NCI-H1930 (cell line): ENCODE data around the gene PACSIN1.
"Not testable (repeated sequence)": the region's sequence is repeated elsewhere in the genome, so short reads cannot be mapped to it uniquely, and the experiment has no call there.

ENCODE experiments used
- DNase-seq, 2 experiments: peaks; one replicate each; lab custom pipeline; 2025; lab: John Stamatoyannopoulos, UW

PACSIN1 gene

DNA sequence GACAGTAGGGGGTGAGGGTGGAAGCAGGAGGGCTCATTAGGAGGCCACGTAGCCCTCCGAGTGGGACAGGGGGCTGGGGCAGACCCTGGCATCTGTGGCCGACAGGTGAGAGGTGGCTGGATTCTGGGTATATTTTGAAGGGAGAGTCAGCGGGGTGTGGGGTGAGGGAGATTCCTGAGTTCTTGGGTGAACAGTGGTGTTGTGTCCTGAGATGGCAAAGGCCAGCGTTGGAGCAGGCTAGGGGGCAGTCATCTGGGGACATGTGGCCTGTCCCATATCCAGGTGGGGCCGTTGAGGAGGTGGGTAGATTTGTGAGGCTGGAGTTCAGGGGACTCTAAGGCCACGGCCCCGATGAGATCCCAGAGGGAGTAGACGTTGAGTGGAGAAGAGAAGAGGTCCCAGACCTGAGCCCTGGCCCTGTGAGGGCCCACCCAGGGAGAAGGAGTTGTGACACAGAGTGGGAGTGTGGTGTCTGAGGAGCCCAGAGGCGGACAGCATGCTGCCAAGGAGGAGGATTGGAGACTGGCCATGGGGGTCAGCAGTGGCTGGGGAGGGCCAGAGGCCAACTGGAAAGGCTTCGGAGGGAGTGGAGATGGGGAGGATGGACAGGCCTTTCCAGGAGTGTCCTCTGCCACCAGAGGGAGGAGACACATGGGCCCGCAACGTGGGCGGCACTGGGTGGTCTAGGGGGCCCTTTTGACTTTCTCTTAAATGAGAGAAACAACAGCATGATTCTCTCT, 19.6 kb downstream of the PACSIN1 start:
- DNase-seq, result no peak

GRCh38 chr6:34486106-34486740, 20.3 kb downstream of the PACSIN1 start:
- no peak for DNase-seq

DNA sequence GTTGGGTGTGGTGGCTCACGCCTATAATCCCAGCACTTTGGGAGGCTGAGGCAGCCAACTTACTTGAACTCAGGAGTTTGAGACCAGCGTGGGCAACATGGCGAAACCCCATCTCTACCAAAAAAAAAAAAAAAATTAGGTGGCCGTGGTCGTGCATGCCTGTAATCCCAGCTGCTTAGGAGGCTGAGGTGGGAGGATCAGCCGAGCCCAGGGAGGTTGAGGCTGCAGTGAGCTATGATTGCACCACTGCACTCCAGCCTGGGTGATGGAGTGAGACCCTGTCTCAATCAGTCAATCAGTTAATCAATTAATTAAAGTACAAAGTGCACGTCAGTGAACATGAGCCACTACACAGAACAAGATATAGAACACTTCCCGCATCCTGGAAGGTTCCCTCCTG, 21.0 kb downstream of the PACSIN1 start:
- DNase-seq, result not testable (repeated sequence)

DNA sequence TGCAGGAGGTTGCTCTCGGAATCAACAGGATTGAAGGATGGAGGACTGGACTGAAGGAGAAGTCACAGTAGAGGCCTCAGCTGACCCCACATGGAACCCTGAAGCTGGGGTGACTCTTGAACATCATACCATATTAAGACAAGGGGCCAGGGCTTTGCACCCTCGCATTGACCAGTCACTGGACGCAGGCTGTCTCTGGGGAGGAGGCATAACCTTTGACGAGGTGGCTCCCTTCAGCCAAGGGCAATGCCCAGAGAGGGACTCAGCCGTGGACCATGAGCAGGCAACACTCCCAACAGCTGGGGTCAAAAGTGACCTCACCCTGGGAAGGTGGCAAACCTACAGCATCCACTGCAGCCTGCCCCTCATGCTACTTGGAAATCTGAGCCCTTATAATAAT, 21.7 kb downstream of the PACSIN1 start:
- DNase-seq, result no peak

- DNase-seq, result no peak
Observed at GRCh38 chr6:34489207-34489805, 23.4 kb downstream of the PACSIN1 start.

- DNase-seq, result peak in 1 of 2 experiments; percentile 21
Observed at GRCh38 chr6:34490390-34491090, 24.7 kb downstream of the PACSIN1 start.

DNA sequence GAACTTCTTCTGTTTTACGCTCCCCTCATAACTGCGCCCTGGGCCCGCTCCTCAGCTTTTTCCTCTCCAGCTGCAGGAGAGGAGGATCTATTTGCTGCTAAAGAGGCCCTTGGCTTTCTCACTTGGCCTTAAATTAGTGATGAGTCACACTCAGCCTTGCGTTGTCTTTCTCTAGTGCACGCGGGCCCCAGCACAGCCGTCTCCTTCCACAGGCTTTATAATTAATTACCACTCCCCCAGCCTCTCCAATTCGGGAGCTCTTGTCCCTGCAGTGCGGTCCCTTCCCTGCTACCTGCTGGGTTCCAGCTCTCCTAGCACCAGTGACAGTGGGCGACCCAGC, 25.2 kb downstream of the PACSIN1 start:
- DNase-seq, result peak in 1 of 2 experiments; percentile 30

GRCh38 chr6:34493344-34493743, 27.5 kb downstream of the PACSIN1 start:
- no peak for DNase-seq

GRCh38 chr6:34494973-34495372, 29.1 kb downstream of the PACSIN1 start:
- DNase-seq, result no peak

GRCh38 chr6:34496103-34496685, 30.3 kb downstream of the PACSIN1 start:
- DNase-seq, result peak; percentile 74 to 80

- no peak for DNase-seq
Observed at GRCh38 chr6:34497411-34497810, 31.5 kb downstream of the PACSIN1 start.

DNA sequence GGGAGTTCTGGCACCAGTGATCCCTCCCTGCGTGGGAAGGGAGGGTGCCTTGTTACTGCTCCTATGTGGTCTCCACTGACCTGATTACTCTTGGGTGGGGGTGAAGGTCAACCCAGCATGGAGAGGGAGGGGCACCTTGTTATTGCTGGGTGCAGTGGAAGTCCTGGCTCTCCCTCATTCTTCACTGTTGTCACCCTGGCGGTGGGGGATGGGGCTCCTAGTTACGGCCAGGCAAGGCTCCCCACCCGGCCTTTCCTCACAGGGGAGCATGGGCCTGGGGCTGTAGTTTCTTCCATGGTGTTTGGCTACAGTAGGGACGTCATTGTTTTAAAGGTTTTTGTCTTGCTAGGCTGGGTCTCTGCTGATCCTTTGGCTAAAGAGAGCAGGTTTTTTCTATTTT, 40.8 kb downstream of the PACSIN1 start:
- DNase-seq, result no peak

GRCh38 chr6:34508425-34508824, 42.5 kb downstream of the PACSIN1 start:
- DNase-seq, result no peak

GRCh38 chr6:34509782-34510181, 43.9 kb downstream of the PACSIN1 start:
- DNase-seq, result no peak

DNA sequence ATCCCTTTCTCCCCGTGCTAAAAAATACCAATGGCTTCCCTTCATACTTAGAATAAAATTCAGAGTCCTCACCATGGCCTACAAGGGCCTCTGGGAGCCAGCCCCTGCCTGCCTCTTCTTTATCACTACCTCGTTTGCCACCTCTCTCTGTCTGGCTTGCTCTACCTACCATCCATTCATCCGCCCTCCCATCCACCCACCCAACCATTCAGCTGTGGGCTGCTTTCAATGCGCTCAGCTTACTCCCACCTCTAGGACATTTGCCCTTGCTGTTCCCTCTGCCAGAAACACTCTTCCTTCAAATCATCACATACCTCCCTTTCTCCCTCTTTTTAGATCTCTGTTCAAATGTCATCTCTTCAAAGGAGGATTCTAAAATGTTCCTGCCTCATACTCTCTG, 44.4 kb downstream of the PACSIN1 start:
- no peak for DNase-seq

DNA sequence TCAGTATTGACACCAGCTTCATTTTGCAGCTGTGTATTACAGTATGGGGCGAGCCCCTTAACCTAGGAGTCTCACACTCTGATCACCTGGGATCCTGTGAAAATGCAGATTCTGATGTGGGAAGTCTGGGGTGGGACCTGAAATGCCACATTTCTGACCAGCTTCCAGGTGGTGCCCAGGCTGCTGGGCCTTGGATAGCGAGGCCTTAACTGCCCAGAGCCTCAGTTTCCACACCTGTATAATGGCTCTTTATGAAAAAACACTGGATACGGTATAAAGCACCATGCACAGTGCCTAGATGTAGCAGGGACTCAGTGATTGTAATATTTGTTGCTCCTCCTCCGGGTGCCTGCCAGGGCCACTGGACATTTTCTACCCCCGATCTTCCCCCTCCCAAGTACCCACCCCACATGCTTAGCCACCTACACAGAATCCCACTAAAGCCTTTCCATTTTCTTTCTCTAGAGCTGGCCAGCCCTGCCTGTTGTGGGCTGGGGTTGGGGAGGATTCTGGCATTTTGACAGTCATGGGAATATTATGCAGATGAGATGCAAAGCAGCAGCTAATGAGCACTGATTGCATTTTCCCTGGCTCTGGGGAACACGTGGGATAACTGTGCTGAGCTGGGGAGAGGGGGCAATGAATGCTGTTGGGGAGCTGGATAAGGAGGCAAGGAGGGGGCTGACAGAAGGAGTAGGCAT, 45.5 kb downstream of the PACSIN1 start:
- DNase-seq, result no peak

DNA sequence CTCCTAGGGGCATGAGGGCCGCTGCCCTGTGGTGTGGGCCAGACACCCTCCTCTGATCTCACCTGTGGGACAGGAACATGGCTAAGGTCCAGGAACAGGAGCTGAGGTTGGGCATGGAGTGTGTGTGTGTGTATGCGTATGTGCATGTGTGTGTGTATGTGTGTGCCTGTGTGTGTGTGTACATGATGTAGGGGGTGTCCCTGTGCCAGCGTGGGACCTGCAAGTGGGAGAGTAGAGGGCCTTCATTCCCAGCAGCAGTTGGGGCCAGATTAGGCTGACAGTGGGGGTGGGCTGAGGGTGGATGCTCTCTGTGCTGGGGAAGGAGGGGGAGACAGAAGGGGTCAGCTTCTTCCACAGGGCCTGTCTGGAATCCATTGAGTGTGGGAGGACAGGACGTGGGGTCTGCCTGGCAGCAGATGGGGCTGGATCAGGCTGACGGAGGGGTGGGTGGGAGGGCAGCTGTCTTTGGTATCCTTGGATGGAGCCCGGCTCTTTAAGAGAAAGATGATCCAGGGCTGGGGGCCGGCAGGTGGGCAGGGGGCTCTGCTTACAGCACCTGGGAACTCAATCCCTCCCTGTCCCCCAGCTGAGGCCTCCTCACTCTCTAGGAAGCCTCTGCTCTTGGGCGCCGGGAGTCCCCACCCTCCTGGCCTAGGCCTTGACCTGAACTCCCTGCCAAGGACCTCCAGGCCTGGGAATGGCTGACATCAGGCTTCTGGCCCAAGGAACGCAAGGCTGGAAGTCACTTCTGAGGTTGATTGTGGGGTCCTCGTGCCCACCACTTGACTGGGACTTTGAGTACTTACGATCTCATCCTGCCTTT, 46.2 kb downstream of the PACSIN1 start:
- DNase-seq, result no peak

DNA sequence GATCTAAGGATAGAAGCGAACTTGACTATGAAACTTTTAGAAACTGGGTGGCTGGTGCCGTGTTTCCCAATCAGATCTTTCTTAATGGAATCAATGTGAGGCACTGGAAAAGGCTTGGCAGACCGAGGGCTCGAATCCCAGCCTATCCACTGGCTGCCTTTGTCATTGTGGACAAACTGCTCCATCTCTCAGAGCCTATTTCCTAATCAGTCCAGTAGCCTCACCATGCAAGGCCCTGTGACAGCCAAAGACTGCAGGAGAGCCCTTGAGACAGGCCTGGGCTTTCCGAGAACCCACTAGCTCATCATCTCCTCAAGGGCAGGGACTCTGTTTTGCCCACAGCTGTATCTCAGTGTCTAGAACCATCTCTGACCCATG, 46.9 kb downstream of the PACSIN1 start:
- DNase-seq, result no peak

GRCh38 chr6:34513646-34514045, 47.8 kb downstream of the PACSIN1 start:
- no peak for DNase-seq

GRCh38 chr6:34514112-34514511, 48.2 kb downstream of the PACSIN1 start:
- DNase-seq, result no peak
